NCI-H2227 (cell line): ENCODE results near the gene NEDD9.

Experiments
- DNase-seq: peaks from one replicate; lab custom pipeline; 2025; ENCODE audit not compliant: unreplicated experiment; lab: John Stamatoyannopoulos, UW

The NEDD9 gene, protein sequence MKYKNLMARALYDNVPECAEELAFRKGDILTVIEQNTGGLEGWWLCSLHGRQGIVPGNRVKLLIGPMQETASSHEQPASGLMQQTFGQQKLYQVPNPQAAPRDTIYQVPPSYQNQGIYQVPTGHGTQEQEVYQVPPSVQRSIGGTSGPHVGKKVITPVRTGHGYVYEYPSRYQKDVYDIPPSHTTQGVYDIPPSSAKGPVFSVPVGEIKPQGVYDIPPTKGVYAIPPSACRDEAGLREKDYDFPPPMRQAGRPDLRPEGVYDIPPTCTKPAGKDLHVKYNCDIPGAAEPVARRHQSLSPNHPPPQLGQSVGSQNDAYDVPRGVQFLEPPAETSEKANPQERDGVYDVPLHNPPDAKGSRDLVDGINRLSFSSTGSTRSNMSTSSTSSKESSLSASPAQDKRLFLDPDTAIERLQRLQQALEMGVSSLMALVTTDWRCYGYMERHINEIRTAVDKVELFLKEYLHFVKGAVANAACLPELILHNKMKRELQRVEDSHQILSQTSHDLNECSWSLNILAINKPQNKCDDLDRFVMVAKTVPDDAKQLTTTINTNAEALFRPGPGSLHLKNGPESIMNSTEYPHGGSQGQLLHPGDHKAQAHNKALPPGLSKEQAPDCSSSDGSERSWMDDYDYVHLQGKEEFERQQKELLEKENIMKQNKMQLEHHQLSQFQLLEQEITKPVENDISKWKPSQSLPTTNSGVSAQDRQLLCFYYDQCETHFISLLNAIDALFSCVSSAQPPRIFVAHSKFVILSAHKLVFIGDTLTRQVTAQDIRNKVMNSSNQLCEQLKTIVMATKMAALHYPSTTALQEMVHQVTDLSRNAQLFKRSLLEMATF

GRCh38 chr6:11232193-11232769 lies at the start of gene NEDD9:
TSS of gene NEDD9 (minus strand) at chr6:11232668. CDS start at chr6:11232515, 153 bp downstream.
- DNase-seq, result peak; percentile 93

DNA sequence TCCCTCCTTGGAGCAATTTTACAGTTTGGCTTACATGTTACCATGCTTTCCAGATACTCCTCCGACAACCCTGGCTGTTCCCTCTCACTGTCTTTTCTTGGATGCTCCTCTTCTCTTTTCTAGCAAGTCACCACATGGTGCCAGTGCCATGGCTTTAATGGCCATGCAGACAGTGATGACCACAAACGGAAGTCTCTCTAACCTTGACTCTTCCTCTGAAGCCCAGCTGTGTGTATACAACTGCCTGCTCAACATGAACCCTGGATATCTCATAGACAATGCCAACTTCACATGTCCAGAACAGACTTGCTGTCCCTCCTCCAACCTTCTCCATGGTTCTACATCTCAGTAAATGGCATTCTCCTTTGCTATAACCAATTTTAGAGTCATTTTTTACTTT lies 49.8 kb upstream of the NEDD9 start:
- no peak for DNase-seq

- DNase-seq, result no peak
These were observed 47.9 kb upstream of the NEDD9 start for GRCh38 chr6:11280394-11280793.

DNA sequence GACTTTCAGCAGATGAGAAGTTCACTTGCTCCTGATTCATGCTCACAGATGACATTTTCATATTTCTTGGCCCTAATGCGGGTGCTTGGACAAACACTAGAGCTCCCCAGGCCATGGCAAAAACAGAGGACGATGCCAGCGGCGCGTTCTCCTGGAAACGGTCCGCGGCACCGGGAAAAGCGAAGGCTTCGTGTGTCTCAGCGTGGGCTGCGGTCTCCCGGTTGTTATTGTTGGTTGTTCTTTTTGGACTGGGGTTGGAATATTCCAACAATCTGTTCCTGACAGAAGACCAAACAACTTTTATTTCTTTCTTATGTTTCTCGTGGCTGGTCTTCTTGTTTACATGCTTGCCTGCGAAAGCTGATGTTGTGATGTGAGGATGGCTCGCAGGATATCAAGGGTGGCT lies 46.8 kb upstream of the NEDD9 start:
- no peak for DNase-seq

DNA sequence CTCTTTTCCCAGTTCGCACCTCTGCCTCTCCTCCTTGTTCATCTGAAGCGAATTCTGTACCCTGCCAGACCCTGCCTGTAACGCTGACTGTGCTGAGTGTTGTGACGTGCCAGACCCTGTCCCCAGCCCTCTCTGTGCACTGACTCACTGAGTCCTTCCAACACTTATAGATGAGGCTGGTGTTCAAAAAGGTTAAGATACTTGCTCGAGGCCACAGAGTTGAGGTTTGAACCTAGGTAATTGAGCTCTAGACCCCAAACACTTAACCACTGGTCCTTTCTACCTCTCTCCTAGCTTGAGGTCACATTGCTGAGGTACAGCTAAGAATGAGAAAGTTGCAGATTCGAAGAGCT lies 45.7 kb upstream of the NEDD9 start:
- no peak for DNase-seq

GRCh38 chr6:11277275-11278206 lies 45.1 kb upstream of the NEDD9 start:
- no peak for DNase-seq

GRCh38 chr6:11276911-11277274 lies 44.4 kb upstream of the NEDD9 start:
- DNase-seq, result no peak

- no peak for DNase-seq
These were observed 43.8 kb upstream of the NEDD9 start for GRCh38 chr6:11276228-11276627.

GRCh38 chr6:11275598-11275997 lies 43.1 kb upstream of the NEDD9 start:
- no peak for DNase-seq

- DNase-seq, result no peak
These were observed 41.1 kb upstream of the NEDD9 start for GRCh38 chr6:11273406-11274065.

GRCh38 chr6:11272491-11273192 lies 40.2 kb upstream of the NEDD9 start:
- DNase-seq, result no peak

- no peak for DNase-seq
These were observed 39.0 kb upstream of the NEDD9 start for GRCh38 chr6:11271228-11272020.

- peak; percentile 18 for DNase-seq
These were observed 37.9 kb upstream of the NEDD9 start for GRCh38 chr6:11270030-11271027.

DNA sequence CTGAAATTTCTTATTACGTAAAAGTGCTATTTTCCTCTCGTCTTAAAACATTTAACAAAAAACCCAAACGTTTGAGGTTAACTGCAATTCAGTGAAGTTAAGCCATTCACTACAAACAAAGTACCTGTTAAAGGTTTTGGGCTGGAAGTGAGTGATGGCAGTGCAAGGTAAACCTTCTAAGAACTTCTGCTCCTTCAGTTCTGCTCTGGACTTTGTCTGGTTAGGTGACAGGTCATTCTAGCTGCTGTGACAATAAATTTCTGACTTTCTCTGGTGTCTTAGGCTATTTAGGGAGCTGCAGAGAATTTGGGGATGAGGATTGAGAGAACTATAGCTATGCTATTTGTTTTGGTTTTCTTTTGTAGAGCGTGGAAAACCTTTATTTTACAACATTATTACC lies 36.5 kb upstream of the NEDD9 start:
- DNase-seq, result no peak

DNA sequence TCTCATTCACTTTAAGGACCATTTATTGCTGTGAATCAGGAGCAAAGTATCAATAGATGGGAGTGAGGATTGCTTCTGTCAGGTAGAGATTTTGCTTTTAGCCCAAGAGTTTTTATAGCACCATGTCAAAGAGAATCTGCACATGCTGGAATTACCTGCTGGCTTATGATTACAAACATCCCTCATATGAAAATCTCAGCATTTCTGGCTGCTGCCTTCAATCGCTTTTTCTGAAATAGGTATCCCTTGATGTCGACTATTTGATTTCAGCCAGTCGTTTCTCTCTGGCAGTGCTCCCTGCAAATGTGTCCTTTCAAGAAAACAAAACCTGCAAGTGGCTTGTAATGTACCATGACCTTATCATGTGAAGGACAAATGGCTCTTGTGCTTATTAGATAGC lies 34.5 kb upstream of the NEDD9 start:
- no peak for DNase-seq

DNA sequence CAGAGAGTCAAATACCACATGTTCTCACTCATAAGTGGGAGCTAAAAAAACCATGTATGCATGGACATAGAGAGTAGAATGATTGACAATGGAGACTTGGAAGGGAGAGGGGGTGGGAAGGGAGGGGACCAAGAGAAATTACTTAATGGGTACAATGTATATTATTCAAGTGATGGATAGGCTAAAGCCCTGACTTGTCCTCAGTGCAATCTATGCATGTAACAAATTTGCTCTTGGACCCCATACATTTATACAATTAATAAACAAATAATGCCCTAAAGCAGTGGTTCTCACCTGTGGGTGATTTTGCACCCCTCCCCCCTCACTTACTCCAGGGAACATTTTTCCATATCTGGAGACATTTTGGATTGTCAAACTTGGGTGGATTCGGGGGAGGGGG lies 33.5 kb upstream of the NEDD9 start:
- DNase-seq, result no peak

DNA sequence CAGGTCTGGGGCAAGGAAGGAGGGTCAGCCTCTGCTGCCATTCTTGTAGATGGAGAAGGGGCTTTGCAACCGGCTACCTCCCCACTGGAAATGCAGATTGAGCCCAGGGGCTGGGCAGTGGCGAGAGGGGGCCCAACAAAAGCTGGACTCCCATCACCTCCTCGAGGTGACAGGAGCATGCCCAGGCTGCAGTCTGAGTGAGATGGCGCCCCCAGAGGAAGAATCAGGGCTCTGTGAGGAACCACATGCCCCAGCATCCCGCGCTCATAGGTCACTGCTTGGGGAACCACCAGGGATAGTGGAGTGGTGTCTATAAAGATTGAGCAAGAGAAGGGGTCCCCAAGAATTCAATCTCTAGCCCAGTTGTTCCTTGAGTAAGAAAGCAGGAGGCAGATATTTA lies 31.6 kb upstream of the NEDD9 start:
- no peak for DNase-seq

- DNase-seq, result peak; percentile 20
These were observed 30.9 kb upstream of the NEDD9 start for GRCh38 chr6:11263291-11263775.
